Thoracic aorta (tissue), 2 donors: ENCODE data around the gene MAEA. TPM values are rescaled to one million over a fixed set of nuclear protein-coding genes. Genes with fewer than 3 reads are reported as not detected.
"Not testable (repeated sequence)": the region's sequence is repeated elsewhere in the genome, so short reads cannot be mapped to it uniquely, and the experiment has no call there.

ENCODE experiments used
- ATAC-seq: fragments of 150-250 bp; one replicate; pipeline ENCODE4 v1.8.0; 2017; ENCODE audit warnings: low read depth; ENCODE audit not compliant: insufficient number of reproducible peaks, low FRiP score
- DNase-seq: peaks from one replicate; pipeline ENCODE4 v3.0.0-alpha.2; 2020; ENCODE audit warnings: low spot score
- H3K27ac ChIP-seq, 2 donors: fragments of 200-600 bp; sonication (generic); 1 replicate in 1 of 2; 2 replicates in 1 of 2; pipeline ENCODE4 v1.5.1; 2016; ENCODE audit warnings: mild to moderate bottlenecking in 2 of 2, moderate library complexity in 2 of 2
- H3K27me3 ChIP-seq: fragments of 200-600 bp; sonication (generic); replicated peaks from 2 replicates; pipeline ENCODE4 v1.6.0; 2016; ENCODE audit warnings: mild to moderate bottlenecking; ENCODE audit not compliant: insufficient read depth
- H3K36me3 ChIP-seq: fragments of 200-600 bp; sonication (generic); one replicate; pipeline ENCODE4 v1.5.1; 2016
- H3K4me1 ChIP-seq, 2 donors: fragments of 200-600 bp; sonication (generic); 1 replicate in 1 of 2; 2 replicates in 1 of 2; pipeline versions ENCODE4 v1.5.1 to v1.6.0; 2016; ENCODE audit warnings: low read depth in 2 of 2, mild to moderate bottlenecking in 1 of 2; ENCODE audit not compliant: control insufficient read depth in 1 of 2
- H3K4me3 ChIP-seq: fragments of 200-600 bp; sonication (generic); 2 replicates; pipeline ENCODE4 v1.5.1; 2016; ENCODE audit warnings: mild to moderate bottlenecking
- H3K9me3 ChIP-seq: fragments of 200-600 bp; sonication (generic); 2 replicates; pipeline ENCODE4 v1.5.1; 2016
- total RNA-seq, 2 donors: library from RNA; depleted of rRNA; stranded (reverse); fragments of >200 nt; gene quantifications; one replicate each; pipeline versions ENCODE4 v1.1.0 to v1.2.3, GENCODE V29; 2016
- TF ChIP-seq, protein P1 (sequence below): fragments of 200-600 bp; sonication (generic); IDR thresholded peaks from one replicate; pipeline ENCODE4 v1.5.1; 2019; ENCODE audit warnings: antibody characterized with exemption

Gene MAEA
- total RNA-seq, 2 donors from 2014 or later = 53.7 to 83.8 TPM

- peaks cover 17% of the 10 kb centered on the region for H3K36me3 ChIP-seq
- DNase-seq = no peak
- H3K27me3 ChIP-seq = no peaks in the 10 kb centered on the region
- no peaks in the 10 kb centered on the region for H3K9me3 ChIP-seq
- no peak overlapping the region for H3K4me3 ChIP-seq
- H3K27ac ChIP-seq = no peak overlapping the region
- TF ChIP-seq, protein P1, sequence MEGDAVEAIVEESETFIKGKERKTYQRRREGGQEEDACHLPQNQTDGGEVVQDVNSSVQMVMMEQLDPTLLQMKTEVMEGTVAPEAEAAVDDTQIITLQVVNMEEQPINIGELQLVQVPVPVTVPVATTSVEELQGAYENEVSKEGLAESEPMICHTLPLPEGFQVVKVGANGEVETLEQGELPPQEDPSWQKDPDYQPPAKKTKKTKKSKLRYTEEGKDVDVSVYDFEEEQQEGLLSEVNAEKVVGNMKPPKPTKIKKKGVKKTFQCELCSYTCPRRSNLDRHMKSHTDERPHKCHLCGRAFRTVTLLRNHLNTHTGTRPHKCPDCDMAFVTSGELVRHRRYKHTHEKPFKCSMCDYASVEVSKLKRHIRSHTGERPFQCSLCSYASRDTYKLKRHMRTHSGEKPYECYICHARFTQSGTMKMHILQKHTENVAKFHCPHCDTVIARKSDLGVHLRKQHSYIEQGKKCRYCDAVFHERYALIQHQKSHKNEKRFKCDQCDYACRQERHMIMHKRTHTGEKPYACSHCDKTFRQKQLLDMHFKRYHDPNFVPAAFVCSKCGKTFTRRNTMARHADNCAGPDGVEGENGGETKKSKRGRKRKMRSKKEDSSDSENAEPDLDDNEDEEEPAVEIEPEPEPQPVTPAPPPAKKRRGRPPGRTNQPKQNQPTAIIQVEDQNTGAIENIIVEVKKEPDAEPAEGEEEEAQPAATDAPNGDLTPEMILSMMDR = no peak
- no peak for ATAC-seq
- H3K4me1 ChIP-seq = no peaks in the 10 kb centered on the region
Observed at GRCh38 chr4:1371176-1372165, 81.8 kb downstream of the MAEA start.

DNA sequence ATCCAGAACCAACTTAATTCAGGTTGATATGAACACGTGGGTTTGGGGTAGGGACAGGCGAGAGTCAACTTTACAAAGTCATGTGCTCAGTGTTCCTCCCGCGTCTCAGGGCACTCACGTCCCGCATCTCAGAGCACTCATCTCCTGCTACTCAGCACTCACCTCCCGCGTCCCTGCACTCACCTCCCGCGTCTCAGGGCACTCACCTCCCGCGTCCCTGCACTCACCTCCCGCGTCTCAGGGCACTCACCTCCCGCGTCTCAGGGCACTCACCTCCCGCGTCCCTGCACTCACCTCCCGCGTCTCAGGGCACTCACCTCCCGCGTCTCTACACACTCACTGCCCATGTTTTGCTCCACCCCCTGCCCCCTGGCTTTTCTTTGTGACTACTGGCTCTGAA lies 82.9 kb downstream of the MAEA start:
- not testable (repeated sequence) for H3K27me3 ChIP-seq, DNase-seq, ATAC-seq, H3K4me1 ChIP-seq, H3K9me3 ChIP-seq, H3K27ac ChIP-seq, H3K4me3 ChIP-seq
- peaks cover 16% of the 10 kb centered on the region for H3K36me3 ChIP-seq

- no peaks in the 10 kb centered on the region for H3K9me3 ChIP-seq
- no peak overlapping the region for H3K27ac ChIP-seq
- no peaks in the 10 kb centered on the region for H3K4me1 ChIP-seq
- DNase-seq (no peak), ATAC-seq (no peak)
- H3K36me3 ChIP-seq = peaks cover 16% of the 10 kb centered on the region
- H3K4me3 ChIP-seq = no peak overlapping the region
- H3K27me3 ChIP-seq = no peaks in the 10 kb centered on the region
- TF ChIP-seq, protein P1 = no peak
Observed at GRCh38 chr4:1373892-1374705, 84.4 kb downstream of the MAEA start.

DNA sequence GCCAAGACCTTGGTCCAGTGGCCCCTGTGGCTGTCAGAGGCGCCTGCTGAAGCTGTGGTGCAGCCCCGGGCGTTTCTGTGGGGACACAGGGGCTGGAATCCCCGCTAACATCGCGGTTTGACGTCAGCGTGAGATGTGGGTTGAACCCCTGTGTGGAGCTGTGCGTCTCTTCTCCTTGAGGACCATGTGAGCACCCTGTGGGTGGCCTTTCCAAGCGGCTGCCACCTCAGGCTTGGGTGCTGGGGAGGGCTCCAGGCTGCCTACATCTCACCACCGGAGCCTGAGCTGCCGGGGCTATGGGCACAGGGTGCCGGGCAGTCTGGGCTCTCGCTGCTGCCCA lies 85.0 kb downstream of the MAEA start:
- TF ChIP-seq, protein P1 = no peak
- no peak overlapping the region for H3K4me3 ChIP-seq
- no peaks in the 10 kb centered on the region for H3K4me1 ChIP-seq
- H3K9me3 ChIP-seq = no peaks in the 10 kb centered on the region
- no peaks in the 10 kb centered on the region for H3K27me3 ChIP-seq
- DNase-seq (no peak), ATAC-seq (no peak)
- peaks cover 16% of the 10 kb centered on the region for H3K36me3 ChIP-seq
- H3K27ac ChIP-seq = no peak overlapping the region

GRCh38 chr4:1375051-1375721 lies 85.5 kb downstream of the MAEA start:
- no peaks in the 10 kb centered on the region for H3K4me1 ChIP-seq

More at GRCh38 chr4:1375051-1375721, 85.5 kb downstream of the MAEA start:
- DNase-seq (no peak), ATAC-seq (no peak)
- Histone ChIP-seq H3K27me3 (no peaks in the 10 kb centered on the region), H3K4me3 (no peak overlapping the region), H3K36me3 (peaks cover 16% of the 10 kb centered on the region), H3K27ac (no peak overlapping the region), H3K9me3 (no peaks in the 10 kb centered on the region)
- TF ChIP-seq, protein P1 = no peak
